GM18520 (cell line): ENCODE data around the gene ATP6V0B.

ENCODE experiments used
- ATAC-seq: cut with Tn5 transposase; IDR thresholded peaks from one replicate; pipeline ENCODE4 v1.9.1; 2021; ENCODE audit not compliant: unreplicated experiment

ATP6V0B gene

DNA sequence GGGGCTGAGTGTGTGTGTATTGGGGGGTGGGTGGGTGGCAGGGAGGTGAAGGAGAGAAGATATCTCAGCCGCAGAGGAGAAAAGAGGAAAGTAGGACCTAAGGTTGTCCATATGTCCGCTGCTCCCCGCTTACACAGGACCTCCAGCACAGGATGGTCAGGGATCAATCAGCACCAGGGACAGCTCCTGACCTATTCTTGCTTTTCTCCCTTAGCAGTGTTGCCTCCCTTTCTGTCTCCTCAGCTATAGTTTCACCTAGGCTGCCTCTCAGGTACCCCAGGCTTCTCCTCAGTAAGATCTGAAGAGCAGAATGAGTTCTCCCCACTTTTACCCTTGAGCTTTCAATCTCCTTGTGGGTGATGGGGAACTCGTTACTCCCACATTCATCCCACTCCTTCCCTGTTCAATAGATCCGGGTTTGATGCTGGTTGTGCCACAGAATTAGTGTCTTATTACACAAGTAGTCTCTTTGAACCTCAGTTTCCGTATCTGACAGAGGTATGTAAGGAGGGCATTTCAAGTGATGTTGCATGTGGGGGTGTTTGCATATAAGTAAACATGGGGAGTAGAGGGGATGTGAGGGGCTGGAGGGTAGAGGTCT is 6.3 kb upstream of the ATP6V0B start:
- no peak for ATAC-seq

DNA sequence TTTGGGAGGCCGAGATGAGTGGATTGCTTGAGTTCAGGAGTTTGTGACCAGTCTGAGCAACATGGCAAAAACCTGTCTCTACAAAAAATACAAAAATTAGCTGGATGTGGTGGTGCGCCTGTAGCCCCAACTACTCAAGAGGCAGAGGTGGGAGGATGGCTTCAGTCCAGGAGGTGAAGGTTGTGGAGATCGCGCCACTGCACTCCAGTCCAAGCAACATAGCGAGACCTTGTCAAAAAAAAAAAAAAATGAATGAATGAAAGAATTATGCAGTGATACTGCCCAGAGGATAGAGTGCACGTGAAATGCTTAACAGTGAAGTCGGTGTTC is 5.4 kb upstream of the ATP6V0B start:
- no peak for ATAC-seq

DNA sequence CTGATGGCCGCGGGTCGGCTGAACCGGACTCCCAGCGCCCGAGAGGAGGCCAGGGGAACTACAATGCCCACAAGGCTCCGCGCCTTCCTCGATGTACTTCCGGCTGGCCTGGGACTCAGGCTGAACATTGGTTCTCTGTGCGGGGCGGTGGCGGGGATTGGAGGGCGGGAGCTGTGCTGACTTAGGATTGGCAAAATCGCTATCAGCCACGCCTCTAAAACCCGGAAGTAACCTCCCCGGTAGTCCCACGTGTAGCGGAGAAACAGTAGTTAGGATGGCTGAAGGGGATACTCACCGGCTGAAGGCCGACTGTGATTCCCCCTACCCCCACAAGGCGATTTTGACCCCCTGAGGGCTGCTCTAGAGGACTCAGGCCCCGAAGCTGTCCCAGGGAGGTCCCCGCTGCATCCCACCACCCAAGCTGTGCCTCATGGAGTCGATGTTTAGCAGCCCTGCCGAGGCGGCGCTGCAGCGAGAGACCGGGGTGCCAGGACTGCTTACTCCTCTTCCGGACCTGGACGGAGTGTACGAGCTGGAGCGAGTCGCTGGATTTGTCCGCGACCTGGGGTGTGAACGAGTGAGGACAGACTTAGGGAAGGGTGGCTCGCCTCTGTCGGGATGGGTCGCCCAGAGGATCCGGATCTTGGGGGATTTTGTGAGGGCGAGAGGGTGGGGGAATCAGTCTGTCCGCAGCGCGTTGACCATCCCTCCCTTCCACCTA is 4.9 kb upstream of the ATP6V0B start, which contains the start of gene DPH2:
Gene DPH2, plus strand, starts transcription at position 265 of the 721 bp plus-strand sequence. Its CDS starts 166 bp downstream, at position 431.
- peak; percentile 59 for ATAC-seq

DNA sequence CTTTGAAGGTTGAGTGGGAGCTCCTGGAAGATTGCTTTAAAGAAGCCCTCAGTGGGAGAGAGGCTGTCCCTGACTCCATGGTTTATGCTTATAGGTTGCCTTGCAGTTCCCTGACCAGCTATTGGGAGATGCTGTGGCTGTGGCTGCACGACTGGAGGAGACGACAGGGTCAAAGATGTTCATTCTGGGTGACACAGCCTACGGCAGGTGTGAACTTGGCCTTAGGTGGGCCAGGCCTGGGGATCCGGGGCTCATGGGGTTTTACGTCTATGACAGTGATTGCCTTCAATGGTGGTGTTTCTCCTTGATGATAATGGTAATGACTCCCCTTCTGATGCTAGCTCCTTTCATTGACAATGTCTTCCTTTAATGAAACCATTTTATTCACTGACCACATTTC is 4.3 kb upstream of the ATP6V0B start:
- ATAC-seq, result no peak

DNA sequence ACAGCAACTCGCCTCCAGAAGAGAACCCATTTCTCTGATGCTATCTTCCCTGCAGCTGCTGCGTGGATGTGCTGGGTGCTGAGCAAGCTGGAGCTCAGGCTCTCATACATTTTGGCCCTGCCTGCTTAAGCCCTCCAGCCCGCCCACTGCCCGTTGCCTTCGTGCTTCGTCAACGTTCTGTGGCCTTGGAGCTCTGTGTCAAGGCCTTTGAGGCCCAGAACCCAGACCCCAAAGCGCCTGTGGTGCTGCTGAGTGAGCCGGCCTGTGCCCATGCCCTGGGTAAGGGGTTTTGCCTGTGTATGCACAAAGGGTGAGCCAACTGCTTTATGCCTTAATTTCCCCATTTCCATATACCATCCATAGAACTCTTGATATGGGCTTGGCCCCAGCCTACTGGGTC is 3.8 kb upstream of the ATP6V0B start:
- ATAC-seq, result no peak

DNA sequence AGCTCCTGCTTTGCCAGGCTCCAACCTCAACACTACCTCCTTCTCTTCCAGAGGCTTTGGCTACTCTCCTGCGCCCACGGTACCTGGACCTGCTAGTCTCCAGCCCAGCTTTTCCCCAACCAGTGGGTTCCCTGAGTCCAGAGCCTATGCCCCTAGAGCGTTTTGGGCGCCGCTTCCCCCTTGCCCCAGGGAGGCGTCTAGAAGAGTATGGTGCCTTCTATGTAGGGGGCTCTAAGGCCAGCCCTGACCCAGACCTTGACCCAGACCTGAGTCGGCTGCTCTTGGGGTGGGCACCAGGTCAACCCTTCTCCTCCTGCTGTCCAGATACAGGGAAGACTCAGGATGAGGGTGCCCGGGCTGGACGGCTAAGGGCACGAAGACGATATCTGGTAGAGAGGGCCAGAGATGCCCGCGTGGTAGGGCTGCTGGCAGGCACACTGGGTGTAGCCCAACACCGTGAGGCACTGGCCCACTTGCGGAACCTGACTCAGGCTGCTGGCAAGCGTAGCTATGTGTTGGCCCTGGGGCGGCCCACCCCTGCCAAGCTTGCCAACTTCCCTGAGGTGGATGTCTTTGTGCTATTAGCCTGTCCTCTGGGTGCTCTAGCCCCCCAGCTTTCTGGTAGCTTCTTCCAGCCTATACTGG is 3.3 kb upstream of the ATP6V0B start:
- ATAC-seq, result no peak

DNA sequence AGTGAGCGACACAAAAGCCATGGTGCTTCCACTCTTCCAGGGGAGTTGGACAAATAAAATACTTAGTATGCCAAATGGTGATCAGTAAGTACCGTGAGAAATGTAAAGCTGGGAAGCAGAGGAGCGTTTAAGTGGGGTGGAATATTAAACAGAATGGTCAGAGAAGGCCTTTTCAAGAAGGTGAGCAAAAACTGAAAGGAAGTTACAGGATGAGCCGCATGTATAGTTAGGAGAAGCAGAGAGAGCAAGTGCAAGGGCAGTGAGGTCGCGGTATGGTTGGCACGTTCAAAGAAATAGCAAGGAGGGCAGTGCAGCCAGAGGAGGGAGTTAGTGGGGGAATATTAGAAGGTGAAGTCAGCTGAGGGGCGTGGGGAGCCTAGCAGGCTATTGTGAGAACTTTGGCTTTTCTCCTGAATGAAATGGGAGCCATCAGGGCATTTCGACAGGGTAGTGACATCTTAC is 748 bp upstream of the ATP6V0B start:
- ATAC-seq, result no peak

DNA sequence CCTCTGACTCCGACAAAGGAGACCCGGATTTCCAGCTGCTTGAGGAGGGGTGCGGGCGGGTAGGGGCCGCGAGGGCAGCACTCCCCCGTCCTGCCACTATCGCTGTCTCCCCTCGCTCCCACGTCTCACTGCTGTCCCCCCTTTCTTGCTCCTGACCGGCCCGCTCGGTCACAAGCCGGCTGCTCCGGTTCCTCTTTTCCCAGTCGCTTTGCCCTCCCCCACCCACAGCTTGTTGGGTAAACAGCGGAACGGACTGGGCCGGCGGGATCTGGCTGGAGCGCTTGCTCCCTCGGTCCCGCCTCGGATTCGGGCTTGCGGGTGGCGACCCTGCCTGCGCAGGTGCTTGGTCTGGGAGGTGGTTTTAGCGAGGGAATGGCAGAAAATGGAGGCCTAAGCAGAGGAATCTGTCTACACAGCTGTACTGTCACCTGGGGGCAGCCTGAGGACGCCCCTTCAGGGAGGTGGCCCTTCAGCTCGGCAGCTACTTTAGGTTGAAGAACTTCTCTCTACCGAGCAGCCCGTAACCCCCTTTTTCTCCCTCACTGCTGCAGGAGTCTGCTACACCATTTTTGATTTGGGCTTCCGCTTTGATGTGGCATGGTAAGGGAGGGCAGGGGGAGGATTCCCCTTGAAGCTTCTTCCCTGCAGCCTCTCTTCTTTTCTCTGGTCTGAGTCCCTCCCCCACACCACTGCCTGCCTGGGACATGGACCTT is 645 bp downstream of the ATP6V0B start:
- ATAC-seq, result no peak

DNA sequence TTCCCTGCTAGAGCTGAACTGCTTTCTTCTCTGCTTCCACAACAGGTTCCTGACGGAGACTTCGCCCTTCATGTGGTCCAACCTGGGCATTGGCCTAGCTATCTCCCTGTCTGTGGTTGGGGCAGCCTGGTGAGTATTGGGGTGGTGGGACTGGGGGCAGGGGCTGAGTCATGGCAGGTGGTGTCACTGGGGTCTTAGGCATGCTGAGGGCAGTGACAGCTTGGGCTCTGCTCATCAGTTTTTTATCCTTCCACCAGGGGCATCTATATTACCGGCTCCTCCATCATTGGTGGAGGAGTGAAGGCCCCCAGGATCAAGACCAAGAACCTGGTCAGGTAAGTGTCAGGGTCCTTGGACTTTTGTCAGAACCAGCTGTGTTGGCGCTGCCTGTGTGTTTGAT is 1.3 kb downstream of the ATP6V0B start:
- no peak for ATAC-seq

DNA sequence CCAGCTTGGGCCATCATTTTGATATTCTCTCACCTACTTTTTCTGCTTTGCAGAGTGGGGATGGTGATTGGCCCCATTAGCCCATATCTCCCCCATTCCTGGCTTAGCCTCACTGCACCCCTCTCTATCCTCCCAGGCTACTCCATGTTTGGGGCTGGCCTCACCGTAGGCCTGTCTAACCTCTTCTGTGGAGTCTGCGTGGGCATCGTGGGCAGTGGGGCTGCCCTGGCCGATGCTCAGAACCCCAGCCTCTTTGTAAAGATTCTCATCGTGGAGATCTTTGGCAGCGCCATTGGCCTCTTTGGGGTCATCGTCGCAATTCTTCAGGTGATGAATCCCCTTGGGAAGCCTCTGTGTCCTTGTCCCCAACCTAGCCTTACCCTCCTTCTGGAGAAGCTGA is 2.1 kb downstream of the ATP6V0B start:
- no peak for ATAC-seq

DNA sequence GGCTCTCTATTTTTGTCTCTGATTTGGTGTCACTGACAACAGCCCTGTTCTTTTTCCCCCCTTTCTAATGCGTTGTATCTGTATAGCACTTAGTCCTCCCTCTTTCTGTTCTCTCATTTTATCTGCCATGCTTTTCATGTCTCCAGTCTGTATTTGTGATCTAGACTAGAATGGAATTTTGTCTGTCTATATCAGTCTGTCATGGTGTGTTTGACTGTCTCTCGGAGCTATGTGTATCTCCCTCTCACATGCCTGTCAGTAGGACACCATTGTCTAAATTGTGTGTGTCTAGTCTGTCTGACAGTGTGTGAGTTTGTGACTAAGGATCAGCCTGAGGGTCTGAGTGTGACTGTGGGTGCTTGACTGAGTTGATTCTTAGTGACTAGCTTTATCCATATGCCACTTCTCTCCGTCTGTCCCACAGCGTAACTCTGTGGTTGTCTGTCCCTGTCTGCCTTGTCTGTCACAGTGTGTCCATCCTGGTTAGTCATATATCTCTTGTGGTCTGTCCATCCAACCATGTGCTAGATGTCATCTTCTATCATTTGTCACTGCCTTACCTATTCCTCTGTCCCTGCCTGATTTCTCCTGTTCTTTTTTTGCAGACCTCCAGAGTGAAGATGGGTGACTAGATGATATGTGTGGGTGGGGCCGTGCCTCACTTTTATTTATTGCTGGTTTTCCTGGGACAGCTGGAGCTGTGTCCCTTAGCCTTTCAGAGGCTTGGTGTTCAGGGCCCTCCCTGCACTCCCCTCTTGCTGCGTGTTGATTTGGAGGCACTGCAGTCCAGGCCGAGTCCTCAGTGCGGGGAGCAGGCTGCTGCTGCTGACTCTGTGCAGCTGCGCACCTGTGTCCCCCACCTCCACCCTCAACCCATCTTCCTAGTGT is 2.9 kb downstream of the ATP6V0B start:
- no peak for ATAC-seq

DNA sequence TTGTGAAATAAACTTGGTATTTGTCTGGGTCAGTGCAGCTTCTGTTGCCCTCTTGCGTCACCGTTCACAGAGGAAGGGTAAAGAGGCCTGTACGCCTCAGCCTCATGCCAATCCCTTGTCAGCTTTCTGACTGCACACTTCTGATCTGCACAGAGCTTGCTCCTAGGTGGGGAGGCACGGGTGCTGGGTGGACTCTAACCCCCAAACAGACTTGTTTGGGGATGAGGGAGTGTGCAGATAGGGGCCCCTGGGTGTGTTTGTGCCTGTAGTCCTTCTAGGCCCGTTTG is 3.4 kb downstream of the ATP6V0B start:
- ATAC-seq, result no peak

DNA sequence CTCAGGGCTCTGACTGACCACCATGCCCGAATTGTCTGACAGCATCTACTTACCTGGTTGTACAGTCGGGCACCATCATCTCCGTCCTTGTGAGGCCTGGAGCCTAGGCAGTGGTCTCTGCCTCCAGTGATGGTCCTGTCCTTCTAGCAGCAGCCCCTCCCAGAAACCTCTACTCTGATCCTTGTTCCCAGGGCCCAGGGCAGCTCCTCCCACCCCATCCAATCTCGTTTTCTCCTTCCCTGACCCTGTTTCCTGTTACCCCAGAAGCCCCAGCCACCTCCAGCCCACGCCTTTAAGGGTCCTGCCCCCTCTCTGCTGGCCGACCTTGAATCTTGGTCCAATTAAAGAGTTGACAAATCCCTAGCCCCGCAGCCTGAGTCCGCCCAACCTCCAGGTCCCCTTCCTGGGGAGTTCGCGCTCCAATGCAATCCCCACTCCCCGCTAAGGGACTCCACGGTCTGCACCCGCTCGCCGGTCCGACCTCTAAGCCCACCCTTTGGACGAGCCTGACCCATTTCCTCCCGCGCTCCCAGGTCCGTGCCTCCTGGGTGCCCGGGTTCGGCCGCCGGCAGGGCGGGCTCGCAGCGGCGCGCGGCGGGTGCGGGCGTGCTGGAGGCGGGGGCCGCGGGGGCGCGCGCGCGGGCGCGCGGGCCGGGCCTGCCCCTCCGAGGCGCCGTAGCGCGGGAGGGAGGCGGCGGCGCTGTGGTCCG is 3.9 kb downstream of the ATP6V0B start, which contains the start of gene B4GALT2:
Gene B4GALT2, plus strand, starts transcription at position 660 of the 710 bp plus-strand sequence. CDS start 1,951 bp downstream, outside the sequence.
- ATAC-seq, result no peak

DNA sequence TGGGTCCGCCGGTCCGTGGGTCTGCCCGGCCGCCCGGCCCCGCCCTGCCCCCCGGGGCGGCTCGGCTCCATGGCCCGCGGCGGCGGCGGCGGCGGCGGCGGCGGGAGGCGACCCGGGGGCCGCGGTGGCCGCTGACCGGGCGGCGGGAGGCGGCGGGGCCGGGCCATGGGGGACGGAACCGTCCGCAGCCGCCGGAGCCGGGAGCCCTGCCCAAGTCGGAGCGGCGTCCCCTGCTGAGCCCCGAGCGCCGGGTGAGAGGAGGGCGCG is 4.4 kb downstream of the ATP6V0B start:
- no peak for ATAC-seq

DNA sequence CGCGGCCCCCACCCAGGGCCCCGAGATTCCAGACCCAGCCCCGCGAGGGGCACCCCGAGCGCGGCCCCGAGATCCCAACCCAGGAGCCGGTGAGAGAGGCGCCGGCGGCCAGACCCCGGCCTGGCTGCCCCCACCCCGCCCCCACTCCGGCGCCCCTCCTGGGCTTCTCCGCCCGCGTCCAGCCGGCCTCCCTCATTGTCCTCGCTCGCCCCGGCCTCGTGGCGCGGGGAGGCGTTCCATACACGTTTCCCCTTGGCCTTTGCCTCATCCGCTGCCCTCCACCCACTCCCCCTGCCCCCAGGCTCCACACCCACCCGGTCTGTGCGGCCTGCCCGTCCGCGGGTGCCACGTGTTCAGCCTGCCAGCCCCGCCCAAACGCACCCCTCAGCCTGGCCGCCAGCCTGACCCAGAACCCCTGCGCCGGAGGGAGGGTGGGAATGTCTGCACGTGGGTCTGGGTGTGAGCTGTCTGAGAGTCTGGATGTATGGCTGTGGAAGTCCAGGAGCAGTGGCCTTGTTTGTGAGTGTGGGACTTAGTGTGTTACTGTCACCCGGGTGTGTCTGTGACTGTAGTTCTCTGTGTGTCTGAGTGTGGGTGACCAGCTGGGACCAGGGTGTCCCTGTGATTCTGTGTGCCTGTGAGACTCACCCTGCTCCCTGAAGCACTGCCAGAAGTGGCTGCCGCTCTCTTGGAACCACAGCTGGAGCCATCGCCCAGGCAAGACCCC is 4.9 kb downstream of the ATP6V0B start:
- ATAC-seq, result no peak

DNA sequence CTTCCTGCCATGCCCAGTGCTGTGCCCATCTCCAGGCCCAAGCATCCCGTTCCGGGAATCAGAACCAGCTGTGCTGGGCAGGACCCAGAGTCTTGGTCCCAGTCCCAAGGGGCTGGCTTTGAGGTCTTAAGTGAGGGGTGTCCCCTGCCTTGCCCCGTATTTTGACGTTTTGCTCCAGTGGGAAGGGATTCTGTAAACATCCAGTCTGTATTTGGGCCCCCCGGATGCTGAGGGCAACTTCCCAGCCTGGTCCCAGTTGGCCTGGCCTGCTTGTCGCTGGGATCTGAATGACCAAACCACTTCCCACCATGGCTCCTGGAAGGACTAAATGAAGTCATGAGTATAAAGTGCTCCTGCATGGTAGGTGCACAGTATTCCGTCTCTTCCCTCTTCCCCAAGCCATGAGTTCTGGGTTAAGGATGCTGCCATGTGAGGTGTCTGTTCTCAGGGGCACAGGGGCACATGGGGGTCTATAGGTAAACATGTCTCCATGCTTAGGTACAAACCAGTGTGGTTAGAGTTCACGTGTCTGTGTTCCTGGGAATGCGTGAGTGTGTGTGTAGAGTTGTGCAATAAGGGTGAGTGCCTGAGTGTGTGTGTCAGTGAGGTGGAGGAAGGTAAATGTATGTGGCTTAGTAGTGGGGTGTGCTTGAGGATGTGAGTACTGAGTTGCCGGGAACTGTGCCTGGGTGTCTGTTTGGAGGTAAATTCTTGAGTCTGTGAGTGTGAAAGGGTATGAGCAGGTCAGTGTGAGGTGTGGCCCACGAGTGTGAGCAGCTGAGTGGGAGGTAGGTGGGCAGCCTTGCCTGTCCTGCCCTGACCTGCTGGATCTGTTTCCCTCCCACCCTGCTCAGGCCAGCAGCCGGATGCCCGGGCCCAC is 5.7 kb downstream of the ATP6V0B start:
- no peak for ATAC-seq

DNA sequence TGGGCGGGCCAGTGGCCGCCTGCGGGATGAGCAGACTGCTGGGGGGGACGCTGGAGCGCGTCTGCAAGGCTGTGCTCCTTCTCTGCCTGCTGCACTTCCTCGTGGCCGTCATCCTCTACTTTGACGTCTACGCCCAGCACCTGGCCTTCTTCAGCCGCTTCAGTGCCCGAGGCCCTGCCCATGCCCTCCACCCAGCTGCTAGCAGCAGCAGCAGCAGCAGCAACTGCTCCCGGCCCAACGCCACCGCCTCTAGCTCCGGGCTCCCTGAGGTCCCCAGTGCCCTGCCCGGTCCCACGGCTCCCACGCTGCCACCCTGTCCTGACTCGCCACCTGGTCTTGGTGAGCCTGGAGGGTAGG is 6.4 kb downstream of the ATP6V0B start:
- ATAC-seq, result no peak

DNA sequence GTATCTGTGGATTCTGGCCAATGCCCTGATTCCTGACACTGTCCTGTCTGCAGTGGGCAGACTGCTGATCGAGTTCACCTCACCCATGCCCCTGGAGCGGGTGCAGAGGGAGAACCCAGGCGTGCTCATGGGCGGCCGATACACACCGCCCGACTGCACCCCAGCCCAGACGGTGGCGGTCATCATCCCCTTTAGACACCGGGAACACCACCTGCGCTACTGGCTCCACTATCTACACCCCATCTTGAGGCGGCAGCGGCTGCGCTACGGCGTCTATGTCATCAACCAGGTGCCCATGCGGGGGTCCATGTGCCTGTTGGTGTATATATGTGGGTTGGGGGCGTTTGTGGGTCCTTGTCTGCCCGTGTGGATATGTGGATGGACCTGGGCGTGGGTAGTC is 6.9 kb downstream of the ATP6V0B start:
- ATAC-seq, result no peak

DNA sequence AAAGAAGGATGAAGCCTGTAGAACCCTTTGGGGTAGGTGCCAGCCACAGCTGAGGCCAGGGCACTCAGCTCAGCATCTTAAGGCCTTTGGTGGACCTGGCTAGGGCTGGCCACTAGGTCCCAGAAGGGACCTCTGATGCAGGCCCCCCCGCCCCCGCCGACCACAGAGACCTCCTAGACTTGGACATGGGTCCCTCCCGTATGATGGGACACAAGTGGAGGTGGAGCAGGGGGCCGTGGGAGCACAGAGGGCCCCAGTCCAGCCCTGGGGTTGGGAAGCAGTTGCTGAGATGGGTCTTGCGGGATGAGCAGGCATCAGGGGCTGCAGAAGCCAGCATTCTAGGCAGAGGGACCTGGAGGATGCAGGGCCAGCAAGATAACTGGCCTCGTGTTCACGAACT is 7.5 kb downstream of the ATP6V0B start:
- no peak for ATAC-seq
